Endometrial microvascular endothelial cells (primary cell): Measurements from ENCODE around the gene PAK6. TPM values are rescaled to one million over a fixed set of nuclear protein-coding genes. Genes with fewer than 3 reads are reported as not detected.

Experiments
- in situ Hi-C: cut with HindIII; loops from 2 replicates; pipeline ENCODE4 v1.10.0; 2017; ENCODE audit warnings: low sequenced_read_pairs, low pct_unique_long_range_greater_than_20kb; ENCODE audit errors: inconsistent ontology term
- total RNA-seq: library from RNA; depleted of rRNA; stranded (reverse); fragments of >200 nt; gene quantifications from one replicate; pipeline ENCODE4 v1.2.3, GENCODE V29; 2015; ENCODE audit errors: inconsistent ontology term

PAK6 gene
- total RNA-seq, 1 donor from 2014 or later = not detected

- in situ Hi-C loops = no loop called here
Observed at GRCh38 chr15:40298216-40298935, 59.5 kb downstream of the PAK6 start.

- in situ Hi-C loops = no loop called here
Observed at GRCh38 chr15:40300367-40300766, 61.5 kb downstream of the PAK6 start.

- in situ Hi-C loops = no loop called here
Observed at GRCh38 chr15:40300771-40301170, 61.9 kb downstream of the PAK6 start.

GRCh38 chr15:40301467-40302179 is 62.8 kb downstream of the PAK6 start:
- in situ Hi-C loops = no loop called here

- in situ Hi-C loops = no loop called here
Observed at GRCh38 chr15:40302288-40302886, 63.5 kb downstream of the PAK6 start.

- in situ Hi-C loops = no loop called here
Observed at GRCh38 chr15:40302981-40303380, 64.1 kb downstream of the PAK6 start.

GRCh38 chr15:40303576-40303975 is 64.7 kb downstream of the PAK6 start:
- in situ Hi-C loops = no loop called here

- in situ Hi-C loops = no loop called here
Observed at GRCh38 chr15:40305281-40305680, 66.4 kb downstream of the PAK6 start.

- in situ Hi-C loops = no loop called here
Observed at GRCh38 chr15:40306371-40306770, 67.5 kb downstream of the PAK6 start.

- in situ Hi-C loops = no loop called here
Observed at GRCh38 chr15:40306908-40307307, 68.0 kb downstream of the PAK6 start.

GRCh38 chr15:40307421-40308211 is 68.8 kb downstream of the PAK6 start, which contains the start of gene PLCB2:
Gene PLCB2 (minus strand): TSS chr15:40307935. CDS start chr15:40307672, 263 bp downstream.
- in situ Hi-C loops = no loop called here

GRCh38 chr15:40309344-40309862 is 70.5 kb downstream of the PAK6 start:
- in situ Hi-C loops = no loop called here

GRCh38 chr15:40310001-40310959 is 71.4 kb downstream of the PAK6 start:
- in situ Hi-C loops = no loop called here

GRCh38 chr15:40310993-40311392 is 72.1 kb downstream of the PAK6 start:
- in situ Hi-C loops = no loop called here

GRCh38 chr15:40312370-40313158 is 73.7 kb downstream of the PAK6 start:
- in situ Hi-C loops = no loop called here

- in situ Hi-C loops = no loop called here
Observed at GRCh38 chr15:40313531-40314398, 74.9 kb downstream of the PAK6 start.
